Gastrocnemius medialis (tissue), 4 donors: ENCODE measurements around the gene NELL2.

Source experiments
- POLR2A ChIP-seq, 2 donors: fragments of 450-650 bp; IDR thresholded peaks; one replicate each; pipeline ENCODE4 v1.6.1; 2017; ENCODE audit warnings: antibody characterized with exemption in 2 of 2, mild to moderate bottlenecking in 2 of 2, moderate library complexity in 2 of 2
- TF ChIP-seq, protein P1 (sequence below), 5 experiments: fragments of 450-650 bp in 3 of 5; fragments of 200-600 bp in 2 of 5; sonication (generic) in 2 of 5; IDR thresholded peaks in 4 of 5; conservative IDR thresholded peaks in 1 of 5; 1 replicate in 4 of 5; 2 replicates in 1 of 5; pipeline ENCODE4 v1.5.1; 2016 to 2019; ENCODE audit warnings: antibody characterized with exemption in 5 of 5, mild to moderate bottlenecking in 3 of 5, moderate library complexity in 3 of 5

DNA sequence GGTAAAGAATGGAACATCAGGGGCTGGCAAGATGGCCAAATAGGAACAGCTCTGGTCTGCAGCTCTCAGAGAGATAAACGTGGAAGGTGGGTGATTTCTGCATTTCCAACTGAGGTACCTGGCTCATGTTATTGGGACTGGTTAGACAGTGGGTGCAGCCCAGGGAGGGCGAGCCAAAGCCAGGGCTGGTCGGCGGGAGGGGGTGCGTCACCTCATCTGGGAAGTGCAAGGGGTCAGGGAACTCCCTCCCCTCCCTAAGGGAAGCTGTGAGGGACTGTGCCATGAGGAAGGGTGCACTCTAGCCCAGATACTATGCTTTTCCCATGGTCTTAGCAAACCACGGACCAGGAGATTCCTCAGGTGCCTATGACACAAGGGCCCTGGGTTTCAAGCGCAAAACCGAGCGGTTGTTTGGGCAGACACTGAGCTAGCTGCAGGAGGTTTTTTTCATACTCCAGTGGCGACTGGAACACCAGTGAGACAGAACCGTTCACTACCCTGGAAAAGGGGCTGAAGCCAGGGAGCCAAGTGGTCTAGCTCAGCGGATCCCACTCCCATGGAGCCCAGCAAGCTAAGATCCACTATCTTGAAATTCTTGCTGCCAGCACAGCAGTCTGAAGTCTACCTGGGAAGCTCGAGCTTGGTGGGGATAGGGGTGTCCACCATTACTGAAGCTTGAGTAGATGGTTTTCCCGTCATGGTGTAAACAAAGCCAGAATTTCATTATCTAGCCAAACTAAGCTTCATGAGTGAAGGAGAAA is 317.6 kb downstream of the NELL2 start:
- TF ChIP-seq, protein P1, sequence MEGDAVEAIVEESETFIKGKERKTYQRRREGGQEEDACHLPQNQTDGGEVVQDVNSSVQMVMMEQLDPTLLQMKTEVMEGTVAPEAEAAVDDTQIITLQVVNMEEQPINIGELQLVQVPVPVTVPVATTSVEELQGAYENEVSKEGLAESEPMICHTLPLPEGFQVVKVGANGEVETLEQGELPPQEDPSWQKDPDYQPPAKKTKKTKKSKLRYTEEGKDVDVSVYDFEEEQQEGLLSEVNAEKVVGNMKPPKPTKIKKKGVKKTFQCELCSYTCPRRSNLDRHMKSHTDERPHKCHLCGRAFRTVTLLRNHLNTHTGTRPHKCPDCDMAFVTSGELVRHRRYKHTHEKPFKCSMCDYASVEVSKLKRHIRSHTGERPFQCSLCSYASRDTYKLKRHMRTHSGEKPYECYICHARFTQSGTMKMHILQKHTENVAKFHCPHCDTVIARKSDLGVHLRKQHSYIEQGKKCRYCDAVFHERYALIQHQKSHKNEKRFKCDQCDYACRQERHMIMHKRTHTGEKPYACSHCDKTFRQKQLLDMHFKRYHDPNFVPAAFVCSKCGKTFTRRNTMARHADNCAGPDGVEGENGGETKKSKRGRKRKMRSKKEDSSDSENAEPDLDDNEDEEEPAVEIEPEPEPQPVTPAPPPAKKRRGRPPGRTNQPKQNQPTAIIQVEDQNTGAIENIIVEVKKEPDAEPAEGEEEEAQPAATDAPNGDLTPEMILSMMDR (IDR thresholded peaks at IDR 0.05 in 4 of 5, conservative IDR thresholded peaks at IDR 0.05 in 1 of 5), result no peak
- no peak for TF ChIP-seq POLR2A (IDR thresholded peaks at IDR 0.05)
